OCI-M1 (cell line): ENCODE measurements around the gene KAZN.

Source experiments
- DNase-seq: peaks from one replicate; lab custom pipeline; 2025; lab: John Stamatoyannopoulos, UW

KAZN gene

DNA sequence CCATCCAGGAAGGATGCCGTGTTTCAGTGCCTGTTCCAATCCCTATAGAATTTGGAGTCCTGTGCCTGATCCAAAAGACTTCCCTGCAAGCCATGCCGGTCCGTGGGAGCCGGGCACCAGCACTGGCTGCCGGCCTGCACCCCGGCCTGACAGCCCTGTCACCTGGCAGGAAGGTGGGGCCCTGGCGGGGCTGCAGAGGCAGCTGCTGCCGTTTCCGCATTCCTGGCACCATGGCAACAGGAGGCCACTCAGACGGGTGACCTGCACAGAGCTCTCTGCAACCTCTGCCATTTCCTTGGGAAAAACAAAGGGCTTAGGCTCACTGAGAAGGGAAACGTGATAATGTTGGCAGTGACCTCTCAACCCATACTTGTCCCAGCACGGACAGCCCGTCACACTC is 491.9 kb downstream of the KAZN start:
- no peak for DNase-seq

DNA sequence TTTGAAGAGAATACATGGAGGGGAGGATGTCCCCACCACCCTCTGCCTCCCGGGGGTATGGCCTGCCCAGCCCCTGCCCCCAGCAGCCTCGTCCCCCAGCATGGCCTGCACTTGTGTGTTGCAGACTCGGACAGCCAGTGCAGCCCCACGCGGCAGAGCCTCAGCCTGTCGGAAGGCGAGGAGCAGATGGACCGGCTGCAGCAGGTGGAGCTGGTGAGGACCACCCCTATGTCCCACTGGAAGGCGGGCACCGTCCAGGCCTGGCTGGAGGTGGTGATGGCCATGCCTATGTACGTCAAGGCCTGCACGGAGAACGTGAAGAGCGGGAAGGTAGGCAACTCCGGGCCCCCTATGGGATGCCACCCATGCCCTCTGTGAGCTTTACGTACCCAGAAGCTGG is 495.6 kb downstream of the KAZN start:
- DNase-seq, result no peak

DNA sequence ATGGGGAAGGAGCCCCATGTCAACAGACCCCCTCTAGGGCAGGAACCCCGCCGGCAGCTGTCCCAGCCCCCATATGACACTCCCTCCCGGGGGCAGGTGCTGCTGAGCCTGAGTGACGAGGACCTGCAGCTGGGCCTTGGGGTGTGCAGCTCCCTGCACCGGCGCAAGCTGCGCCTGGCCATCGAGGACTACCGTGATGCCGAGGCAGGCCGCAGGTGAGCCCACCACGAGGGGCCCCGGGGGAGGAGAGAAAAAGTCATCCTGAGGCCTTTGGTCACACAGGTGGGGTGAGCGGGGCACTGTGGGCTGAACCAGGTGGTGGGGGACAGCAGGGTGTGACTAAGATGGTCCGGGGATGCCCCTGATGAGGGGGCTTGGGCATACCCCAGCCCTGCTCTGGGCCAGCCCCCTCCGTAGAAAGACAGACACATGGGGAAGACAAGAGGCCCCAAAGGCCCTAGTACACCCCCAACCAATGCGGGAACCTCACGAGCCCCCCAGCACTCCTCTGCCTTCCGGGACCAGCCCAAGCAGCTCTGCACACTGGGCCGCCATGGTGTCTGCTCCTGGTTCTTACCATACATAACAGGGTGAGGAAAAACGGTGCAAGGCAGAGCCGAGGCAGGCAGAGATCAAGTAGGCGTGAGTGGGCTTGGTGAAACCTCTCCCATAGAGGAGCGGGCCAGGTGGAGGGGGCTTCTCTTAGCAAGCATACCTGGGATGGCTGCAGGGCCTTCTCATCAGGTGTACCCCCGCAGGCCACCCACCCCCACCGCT is 496.4 kb downstream of the KAZN start:
- no peak for DNase-seq

DNA sequence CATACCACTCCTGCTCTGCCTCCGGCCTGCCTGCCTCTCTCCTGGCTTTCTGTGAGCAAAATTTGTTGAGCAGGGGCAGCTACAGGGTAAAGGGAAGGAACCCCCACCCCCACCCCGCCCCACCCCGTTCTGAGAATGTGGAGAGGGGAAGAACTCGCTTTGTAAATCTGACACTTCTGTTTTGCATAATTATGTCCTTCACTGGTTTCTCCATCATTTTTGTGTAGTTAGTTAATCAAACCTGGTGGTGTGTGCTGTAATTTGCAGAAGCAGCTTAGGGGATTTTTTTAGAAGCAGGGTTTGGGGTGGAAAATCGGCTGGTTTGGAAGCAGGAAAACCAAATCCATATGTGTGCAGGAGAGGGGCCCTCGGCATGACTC is 497.0 kb downstream of the KAZN start:
- DNase-seq, result no peak

DNA sequence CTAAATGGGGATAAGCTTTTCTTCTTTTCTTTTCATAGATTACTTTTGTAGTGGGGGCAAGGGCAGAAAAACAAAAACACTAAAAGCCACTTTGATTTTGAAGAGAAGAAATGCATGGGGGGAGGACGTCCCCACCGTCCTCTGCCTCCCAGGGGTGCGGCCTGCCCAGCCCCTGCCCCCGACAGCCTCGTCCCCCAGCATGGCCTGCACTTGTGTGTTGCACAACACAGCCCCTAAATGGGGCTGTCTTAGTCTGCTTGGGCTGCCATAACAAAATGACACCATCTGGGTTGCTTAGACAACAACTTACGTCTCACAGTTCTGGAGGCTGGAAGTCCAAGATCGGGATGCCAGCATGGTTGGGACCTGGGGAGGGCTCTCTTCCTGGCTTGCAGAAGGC is 497.8 kb downstream of the KAZN start:
- DNase-seq, result no peak

DNA sequence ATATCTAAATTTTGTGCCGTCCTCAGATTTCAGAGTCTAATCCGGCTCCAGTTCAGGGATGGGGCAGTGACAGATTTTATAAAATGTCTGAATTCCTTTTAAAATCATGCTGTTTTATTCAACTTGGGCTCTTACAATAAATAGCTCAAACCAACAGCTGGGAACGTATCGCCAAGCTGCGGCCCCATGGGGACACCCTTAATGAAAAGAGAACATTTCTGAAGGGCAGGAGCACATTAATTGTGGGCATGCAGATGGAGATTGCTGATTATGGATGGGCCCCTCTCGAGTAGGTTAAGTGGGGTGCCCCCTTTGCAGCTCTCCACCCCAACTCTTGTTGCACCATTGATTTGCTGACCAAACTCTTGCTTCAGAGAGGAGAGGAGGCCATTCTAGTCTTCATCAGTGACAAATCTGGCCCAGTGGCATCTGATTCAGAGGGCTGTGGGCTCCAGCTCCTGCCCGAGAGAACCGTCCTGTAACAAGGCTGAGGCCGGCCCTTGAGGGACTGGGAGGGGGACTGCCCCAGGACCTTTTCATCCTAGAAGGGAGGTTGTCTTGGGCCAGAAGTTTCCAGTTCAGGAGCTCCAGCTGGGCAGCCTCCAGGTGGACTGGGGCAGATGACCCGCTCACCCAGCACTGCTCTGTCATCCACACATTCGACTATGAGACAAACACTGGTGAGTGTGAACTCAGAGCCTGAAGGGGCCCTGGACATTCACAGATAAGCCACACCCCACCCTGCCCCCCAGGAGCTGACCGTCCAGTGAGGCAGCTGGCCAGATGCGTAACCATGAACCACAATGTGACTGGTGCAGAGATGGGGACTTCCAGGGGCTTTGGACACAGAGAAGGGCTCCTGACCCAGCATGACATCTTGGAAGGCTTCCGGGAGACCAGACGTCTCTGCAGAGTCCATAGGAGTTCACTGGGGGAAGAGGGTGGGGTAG is 500.0 kb downstream of the KAZN start:
- DNase-seq, result no peak

DNA sequence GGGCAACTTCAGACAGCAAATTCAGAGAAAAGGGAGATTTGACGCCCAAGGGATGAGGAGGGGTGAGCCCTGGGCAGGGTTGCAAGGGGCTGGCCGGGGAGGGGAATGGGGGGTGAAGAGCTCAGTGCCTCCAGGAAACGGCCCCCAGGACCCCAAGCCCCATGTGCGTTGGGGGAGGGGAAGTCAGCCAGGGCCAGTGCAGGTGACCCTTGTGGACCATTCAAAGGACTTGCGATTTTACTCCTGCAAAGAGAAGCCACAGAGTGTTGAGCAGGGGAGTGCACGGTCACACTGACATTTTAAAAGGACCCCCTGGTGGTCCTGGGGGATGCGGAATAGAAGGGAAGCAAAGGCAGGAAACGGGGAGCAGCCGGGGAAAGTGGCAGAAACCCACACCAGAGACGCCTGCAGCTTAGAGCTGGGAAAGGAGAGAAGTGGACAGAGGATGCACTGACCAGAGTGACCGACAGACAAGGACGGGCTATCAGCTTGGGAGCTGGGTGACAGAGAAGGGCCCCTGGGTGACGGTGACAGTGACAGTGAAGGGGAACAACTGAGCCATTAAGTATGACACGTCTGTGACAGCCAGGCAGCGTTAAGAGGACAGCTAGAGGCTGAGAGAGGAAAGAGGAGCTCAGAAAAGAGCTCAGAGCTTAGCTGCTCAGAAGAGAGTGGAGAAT is 501.1 kb downstream of the KAZN start:
- no peak for DNase-seq

DNA sequence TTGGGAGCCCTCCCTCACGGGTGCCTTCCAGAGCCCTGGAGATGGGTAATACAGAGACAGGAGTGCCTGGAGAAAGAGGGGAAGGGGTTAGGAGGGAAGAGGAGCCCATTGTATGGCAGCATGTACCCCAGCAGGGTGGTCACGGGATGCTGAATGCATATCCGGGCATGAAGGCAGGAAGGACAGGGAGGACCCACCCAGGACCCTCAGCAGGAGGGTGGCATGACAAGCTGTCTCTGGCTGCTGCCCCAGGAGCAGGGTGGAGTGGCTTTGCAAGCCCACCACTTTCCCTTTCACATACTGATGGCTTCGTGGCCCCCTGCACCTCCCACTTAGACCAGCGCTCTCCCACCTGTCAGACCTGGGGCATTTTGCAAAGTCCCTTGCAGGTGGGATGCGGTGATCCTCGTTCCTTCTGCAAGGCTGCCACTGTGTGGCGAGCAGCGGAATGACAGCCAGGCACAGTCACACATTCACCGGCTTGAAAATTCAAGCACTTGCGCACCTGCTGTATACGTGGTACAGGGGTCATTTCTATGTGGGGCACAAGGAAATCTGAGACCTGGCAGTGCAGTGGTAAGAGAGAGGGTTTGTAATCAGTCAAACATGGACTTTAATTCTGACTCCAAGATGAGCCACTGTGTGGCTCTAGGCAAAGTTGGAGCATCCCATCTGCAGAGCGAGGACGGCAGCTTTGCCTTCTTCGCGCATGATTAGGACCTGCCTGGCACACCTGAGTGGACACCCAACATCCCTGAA is 501.8 kb downstream of the KAZN start:
- peak; percentile 54 for DNase-seq

DNA sequence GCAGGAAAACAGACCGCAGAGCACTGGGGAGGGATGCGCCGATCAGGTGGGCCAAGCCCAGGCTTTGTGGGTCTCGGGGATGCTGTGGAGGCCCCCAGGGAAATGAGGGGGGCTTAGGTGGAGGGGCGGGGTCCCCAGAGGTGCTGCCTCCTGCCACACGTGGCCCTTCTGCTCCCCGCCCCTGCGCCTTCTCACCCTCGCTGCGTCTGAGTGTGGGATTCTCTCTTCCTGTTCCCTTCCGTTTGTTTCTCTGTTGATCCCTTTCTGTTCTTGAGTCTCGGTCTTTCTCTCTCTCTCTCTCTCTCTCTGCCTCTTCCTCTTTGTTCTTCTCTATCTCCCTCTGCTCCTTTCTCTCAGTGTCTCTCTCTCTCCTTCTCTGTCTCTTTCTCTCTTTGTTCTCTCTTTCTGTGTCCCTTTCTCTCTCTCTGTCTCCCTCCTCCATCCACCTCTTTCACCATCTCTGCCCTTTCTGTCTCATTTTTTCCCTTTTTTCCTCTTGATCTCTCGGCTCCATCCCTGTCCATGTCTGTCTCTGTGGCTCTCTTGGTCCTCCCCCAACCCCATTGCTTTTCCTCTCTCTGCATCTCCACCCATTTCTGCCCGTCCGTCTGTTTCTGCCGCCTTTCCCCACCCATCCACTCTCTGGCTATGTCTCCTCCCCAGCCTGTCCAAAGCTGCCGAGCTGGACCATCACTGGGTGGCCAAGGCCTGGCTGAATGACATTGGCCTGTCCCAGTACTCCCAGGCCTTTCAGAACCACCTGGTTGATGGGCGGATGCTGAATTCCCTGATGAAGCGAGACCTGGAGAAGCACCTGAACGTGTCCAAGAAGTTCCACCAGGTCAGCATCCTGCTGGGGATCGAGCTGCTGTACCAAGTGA is 502.6 kb downstream of the KAZN start:
- DNase-seq, result no peak

DNA sequence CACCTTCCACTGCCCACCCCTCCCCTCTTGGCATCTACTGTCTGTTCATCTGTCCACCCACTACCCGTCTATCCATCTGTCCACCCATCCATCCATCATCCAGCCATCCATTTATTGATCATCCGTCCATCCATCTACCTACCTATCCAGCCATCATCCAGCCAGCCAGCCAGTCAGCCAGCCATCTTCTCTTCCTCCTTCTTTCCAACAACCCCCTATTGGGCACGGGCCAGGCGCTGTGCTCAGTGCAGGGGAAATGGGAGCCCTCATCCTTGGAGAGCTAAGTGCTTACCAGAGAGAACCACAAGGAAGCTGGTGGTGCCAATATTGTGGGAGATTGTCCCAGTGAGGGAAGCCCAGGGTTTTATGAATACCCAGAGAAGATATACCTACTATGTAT is 503.3 kb downstream of the KAZN start:
- DNase-seq, result no peak

DNA sequence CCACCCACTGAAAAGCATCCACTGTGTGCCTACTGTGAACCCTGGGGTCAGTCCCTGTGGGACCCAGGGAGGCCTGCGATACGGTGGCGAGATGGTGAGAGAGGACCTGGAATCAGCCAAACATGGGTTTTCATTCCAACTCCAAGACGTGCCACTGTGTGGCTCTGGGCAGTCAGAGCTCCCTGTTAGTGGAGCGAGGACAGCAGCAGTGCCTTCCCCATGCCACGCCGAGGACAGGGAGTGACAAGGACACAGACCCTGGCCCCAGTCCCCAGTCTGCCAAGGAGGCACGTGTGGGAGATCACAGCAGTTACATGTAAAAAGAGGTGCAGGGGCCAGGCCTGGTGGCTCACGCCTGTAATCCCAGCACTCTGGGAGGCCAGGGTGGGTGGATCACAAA is 504.2 kb downstream of the KAZN start:
- DNase-seq, result no peak

DNA sequence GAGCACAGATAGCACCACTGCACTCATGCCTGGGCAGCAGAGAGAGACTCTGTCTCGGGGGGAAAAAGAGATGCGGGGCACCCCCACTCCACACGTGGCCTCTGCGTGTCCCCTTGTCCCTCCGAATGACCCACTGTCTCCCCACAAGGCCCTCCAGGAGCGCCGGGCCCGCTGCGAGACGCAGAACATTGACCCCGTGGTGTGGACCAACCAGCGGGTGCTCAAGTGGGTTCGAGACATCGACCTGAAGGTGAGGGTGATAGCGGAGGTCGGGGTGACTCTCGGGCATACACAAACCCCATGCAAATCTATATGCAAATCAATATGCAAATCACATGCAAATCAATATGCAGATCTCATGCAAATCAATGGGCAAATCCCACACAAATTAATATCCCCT is 504.7 kb downstream of the KAZN start:
- DNase-seq, result no peak

DNA sequence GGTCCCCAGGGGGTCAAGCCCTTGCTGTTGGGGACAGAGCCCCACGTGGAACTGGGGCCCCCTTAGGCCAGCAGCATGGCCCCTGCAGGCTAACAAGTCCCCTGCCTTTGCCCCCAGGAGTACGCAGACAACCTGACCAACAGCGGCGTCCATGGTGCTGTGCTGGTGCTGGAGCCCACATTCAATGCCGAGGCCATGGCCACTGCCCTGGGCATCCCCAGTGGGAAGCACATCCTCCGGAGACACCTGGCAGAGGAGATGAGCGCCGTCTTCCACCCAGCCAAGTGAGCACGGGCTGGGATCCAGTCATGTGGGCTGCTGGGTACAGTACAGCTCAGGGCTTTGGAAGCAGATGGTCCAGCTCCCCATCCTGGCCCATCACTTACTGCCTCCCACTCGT is 505.4 kb downstream of the KAZN start:
- DNase-seq, result no peak

DNA sequence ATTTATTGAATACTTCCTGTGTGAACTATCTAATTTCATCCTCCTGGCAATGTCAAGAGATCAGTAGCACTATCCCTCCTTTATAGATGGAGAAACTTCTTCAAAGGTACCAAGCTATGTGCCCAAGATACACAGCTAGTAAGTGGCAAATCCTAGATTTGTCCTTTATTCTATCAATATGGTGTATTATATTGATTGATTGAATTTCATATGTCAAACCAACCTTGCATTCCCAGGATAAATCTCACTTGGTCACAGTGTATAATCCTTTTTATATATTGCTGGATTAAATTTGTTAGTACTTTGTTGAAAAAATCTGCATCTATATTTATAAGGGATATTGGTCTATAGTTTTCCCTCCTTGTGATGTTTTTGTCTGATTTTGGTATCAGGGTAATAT is 506.3 kb downstream of the KAZN start:
- DNase-seq, result no peak

DNA sequence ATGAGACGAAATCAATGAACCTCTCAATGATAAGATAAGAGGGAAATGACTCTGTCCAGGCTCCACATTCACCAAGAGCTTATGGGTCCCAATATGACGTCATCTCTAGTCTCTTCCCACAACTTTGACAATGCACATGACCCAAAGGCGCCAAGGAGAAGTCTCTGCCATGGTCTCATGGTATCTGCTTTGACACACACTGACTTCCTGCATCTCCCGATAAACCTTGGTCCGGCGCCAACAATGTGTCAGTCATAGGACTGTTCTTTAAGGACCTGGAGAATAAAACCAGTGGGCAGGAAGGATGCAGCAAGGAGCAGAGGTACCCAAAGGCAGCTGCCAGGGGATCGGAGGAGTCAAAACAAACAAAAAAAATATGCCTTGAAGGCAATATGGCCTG is 508.1 kb downstream of the KAZN start:
- DNase-seq, result peak; percentile 89

DNA sequence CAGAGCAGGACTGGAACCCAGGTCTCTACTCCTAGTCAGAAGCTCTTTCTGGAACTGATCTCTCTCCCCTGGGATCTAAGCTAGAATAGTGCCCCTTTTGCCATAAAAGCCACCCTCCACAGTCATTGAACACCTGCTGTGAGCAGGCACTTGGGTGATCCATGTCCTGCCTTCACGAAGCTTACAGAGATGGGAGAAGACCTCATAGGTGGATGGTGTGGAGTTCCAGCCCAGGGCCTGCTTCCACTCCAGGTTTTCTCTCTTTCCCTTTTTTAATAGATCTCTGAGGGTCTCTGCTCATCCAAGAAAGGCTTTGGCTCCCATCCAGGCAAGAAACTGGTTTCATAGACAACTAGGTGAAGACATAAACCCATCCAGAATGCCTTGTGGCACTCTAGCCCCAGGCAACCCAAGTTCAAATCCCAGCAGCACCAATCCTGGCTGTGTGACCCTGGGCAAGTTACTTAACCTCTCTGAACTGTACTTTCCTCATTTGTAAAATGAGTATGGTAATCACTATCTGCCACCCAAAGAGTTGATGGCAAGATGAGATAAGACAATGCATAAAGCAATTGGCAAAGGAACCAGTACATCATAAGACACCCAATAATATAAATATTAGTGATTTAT is 508.7 kb downstream of the KAZN start:
- DNase-seq, result no peak

DNA sequence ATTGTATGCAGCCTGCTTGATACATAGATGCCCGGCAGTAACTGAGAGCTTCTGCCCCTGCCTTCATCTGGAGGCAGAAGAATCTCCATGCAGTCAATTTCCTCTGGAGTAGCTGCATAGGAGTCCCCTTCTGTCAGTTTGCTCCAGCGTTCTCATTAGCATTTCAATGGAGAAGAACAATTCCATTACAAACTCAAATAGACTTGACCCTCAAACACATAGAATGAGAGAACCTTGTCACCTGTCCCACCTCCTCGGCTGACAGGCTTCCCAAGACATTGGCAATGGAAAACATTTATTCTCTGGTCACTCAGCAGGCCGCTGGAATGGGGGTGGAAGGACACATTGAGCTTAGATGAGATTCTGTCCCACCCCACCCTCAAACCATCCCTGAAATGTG is 509.4 kb downstream of the KAZN start:
- DNase-seq, result no peak

DNA sequence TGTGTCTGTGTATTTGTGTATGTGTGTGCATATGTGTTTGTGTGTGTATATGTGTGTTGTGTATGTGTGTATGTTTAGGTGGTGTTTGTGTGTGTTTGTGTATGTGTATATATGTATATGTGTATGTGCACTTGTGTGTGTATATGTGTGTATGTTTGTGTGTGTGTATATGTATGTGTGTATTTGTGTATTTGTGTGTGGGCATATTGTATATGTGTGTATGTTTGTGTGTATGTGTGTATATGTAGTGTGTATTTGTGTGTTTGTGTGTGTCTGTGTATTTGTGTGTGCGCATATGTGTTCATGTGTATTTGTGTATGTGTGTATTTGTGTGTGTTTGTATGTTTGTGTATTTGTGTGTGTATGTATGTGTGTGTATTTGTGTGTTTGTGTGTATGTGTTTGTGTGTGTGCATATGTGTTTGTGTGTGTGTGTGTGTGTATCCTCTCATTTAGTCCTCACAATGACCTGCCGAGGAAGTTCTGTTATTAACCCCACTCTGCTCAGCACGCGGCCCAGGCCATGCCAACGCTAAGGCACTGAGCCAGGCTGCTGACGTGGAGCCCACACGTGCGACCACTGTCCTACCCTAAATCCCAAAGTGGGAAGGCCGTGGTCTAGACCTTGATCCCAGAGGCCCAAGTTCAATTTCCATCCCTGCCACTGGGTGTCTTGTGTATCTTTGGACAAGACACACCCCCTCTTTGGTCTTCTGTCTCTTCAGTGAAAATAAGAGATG is 511.8 kb downstream of the KAZN start:
- no peak for DNase-seq

DNA sequence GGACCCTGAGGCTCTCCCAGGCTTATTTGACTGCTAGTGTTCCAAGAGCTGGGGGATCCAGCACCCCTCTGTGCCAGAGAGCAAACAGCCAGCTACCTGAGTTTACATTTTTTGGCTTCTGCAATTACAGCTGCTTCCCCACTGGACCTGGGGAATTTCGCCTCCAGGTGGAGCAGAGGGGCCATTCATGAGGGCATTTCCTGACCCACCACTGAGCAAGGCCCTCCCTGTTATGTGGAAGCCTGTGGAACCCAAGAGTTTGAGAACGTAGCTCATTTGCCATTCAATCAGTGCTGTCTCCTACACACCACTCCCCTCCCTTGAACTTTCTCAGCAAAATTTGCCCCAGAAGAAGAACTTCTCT is 512.4 kb downstream of the KAZN start:
- no peak for DNase-seq

DNA sequence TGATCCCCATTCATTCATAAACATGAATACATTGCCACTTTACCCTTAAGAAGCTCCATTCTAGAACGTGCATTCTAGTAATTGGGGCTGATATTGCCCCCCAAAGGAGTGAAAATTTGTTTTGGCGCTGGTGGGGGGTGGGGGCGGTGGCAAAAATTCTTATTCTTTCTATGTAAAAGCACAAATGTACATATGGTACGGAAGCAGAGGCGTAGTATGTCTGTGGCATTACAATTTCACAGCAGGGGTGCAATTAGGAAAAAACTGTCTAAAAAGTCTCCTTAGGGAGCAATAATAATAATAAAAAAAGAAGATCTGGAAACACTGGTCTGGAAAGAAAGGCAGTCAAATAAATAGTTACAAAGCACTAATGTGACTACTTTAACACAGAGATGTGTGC is 514.7 kb downstream of the KAZN start:
- no peak for DNase-seq
